CD4-positive, alpha-beta T cell (primary cell): ENCODE measurements around the gene MRPL44. TPM values are rescaled to one million over a fixed set of nuclear protein-coding genes. Genes with fewer than 3 reads are reported as not detected.

Experiments
- ATAC-seq: fragments of 200-7000 bp; cut with Tn5 transposase; one replicate; pipeline ENCODE4 v1.10.0; 2022; ENCODE audit warnings: mild to moderate bottlenecking; ENCODE audit not compliant: poor library complexity
- CTCF ChIA-PET: fragments of 350-600 bp; sonication (Branson Sonifier 250); formaldehyde crosslinking; loops from one replicate; lab custom pipeline; 2021; ENCODE audit warnings: antibody characterized with exemption, inconsistent platforms; lab: Charles Lee
- POLR2A ChIA-PET: fragments of 350-600 bp; sonication (Branson Sonifier 250); formaldehyde crosslinking; loops from one replicate; lab custom pipeline; 2021; ENCODE audit warnings: antibody characterized with exemption, inconsistent platforms; lab: Charles Lee
- DNase-seq, 14 experiments: peaks; one replicate each; pipeline ENCODE4 v3.0.0-alpha.2; 2013 to 2020; ENCODE audit warnings: mixed read lengths in 2 of 14
- H3K27ac ChIP-seq, 2 donors: one replicate each; pipeline versions ENCODE4 v1.5.1 to v1.7.0; 2013; ENCODE audit warnings: low read length in 2 of 2, low read depth in 1 of 2, mild to moderate bottlenecking in 1 of 2
- H3K27me3 ChIP-seq, 2 experiments: 1 replicate in 1 of 2; 2 replicates in 1 of 2; pipeline versions ENCODE4 v1.6.1 to v1.7.0; 2013; ENCODE audit warnings: low read length in 2 of 2, control low read depth in 1 of 2, mild to moderate bottlenecking in 1 of 2, moderate library complexity in 1 of 2; ENCODE audit not compliant: insufficient read depth in 2 of 2, control insufficient read depth in 1 of 2
- H3K36me3 ChIP-seq: one replicate; pipeline ENCODE4 v1.6.1; 2013; ENCODE audit warnings: low read length, control low read depth; ENCODE audit not compliant: insufficient read depth
- H3K4me1 ChIP-seq: one replicate; pipeline ENCODE4 v1.6.1; 2013; ENCODE audit warnings: low read length, control low read depth; ENCODE audit not compliant: insufficient read depth
- H3K4me3 ChIP-seq: one replicate; pipeline ENCODE4 v1.5.1; 2013; ENCODE audit warnings: mild to moderate bottlenecking, low read length, moderate library complexity
- H3K9me3 ChIP-seq, 2 experiments: 1 replicate in 1 of 2; 2 replicates in 1 of 2; pipeline versions ENCODE4 v1.6.1 to v1.7.0; 2013; ENCODE audit warnings: low read length in 2 of 2, mild to moderate bottlenecking in 2 of 2, control low read depth in 1 of 2, moderate library complexity in 1 of 2; ENCODE audit not compliant: control insufficient read depth in 1 of 2, insufficient read depth in 1 of 2
- H3K27ac Mint-ChIP-seq: one replicate; pipeline ENCODE4 v1.8.0; 2020; ENCODE audit warnings: mixed read lengths
- H3K27me3 Mint-ChIP-seq: one replicate; pipeline ENCODE4 v1.8.0; 2021; ENCODE audit warnings: mixed read lengths
- H3K36me3 Mint-ChIP-seq: one replicate; pipeline ENCODE4 v1.8.0; 2021; ENCODE audit warnings: low read depth, mixed read lengths
- H3K4me1 Mint-ChIP-seq: one replicate; pipeline ENCODE4 v1.8.0; 2021; ENCODE audit warnings: low read depth, mixed read lengths
- H3K4me3 Mint-ChIP-seq: one replicate; pipeline ENCODE4 v1.8.0; 2020; ENCODE audit warnings: mild to moderate bottlenecking, mixed read lengths
- H3K9me3 Mint-ChIP-seq: one replicate; pipeline ENCODE4 v1.8.0; 2020; ENCODE audit warnings: mixed read lengths
- CTCF ChIP-seq: fragments of 200-600 bp; IDR thresholded peaks from one replicate; pipeline ENCODE4 v1.8.0; 2022; ENCODE audit warnings: antibody characterized with exemption, mild to moderate bottlenecking
- intact Hi-C, 2 experiments: fragments of 100-400 bp; cut with DNase I in 1 of 2; cut with micrococcal nuclease in 1 of 2; formaldehyde crosslinking; loops; one replicate each; pipeline versions ENCODE4 v1.15.1 to v1.9.0; 2023 to 2025; cut with DNase I, micrococcal nuclease
- total RNA-seq, 174 experiments: library from RNA in 2 of 174; stranded (reverse) in 2 of 174; gene quantifications; one replicate each; pipeline ENCODE4 v1.2.3 and lab custom pipeline; 2021 to 2026

Gene MRPL44
- total RNA-seq, 2 experiments from 2014 or later: 40.0 to 40.1 TPM

- H3K4me1 Mint-ChIP-seq: peaks cover 15% of the 10 kb centered on the region
- no peak for TF ChIP-seq CTCF
- Histone ChIP-seq H3K36me3 (peaks cover 26% of the 10 kb centered on the region), H3K27ac (no peak overlapping the region), H3K27me3 (no peaks in the 10 kb centered on the region), H3K4me1 (no peaks in the 10 kb centered on the region), H3K4me3 (no peak overlapping the region), H3K9me3 (no peaks in the 10 kb centered on the region)
- ChIA-PET POLR2A (no interaction called here), CTCF (no interaction called here)
- H3K9me3 Mint-ChIP-seq: no peaks in the 10 kb centered on the region
- H3K36me3 Mint-ChIP-seq: peaks cover 34% of the 10 kb centered on the region
- DNase-seq: no peak
- H3K27ac Mint-ChIP-seq: no peak overlapping the region
- no peak for ATAC-seq
- intact Hi-C loops: no loop called here
- no peak overlapping the region for H3K4me3 Mint-ChIP-seq
- H3K27me3 Mint-ChIP-seq: no peaks in the 10 kb centered on the region
These were observed 38.6 kb upstream of the MRPL44 start for GRCh38 chr2:223918671-223919134.

- CTCF ChIA-PET: no interaction called here
- DNase-seq (no peak), ATAC-seq (no peak)
- H3K36me3 Mint-ChIP-seq: peaks cover 33% of the 10 kb centered on the region
- no peaks in the 10 kb centered on the region for H3K27me3 Mint-ChIP-seq
- H3K27me3 ChIP-seq: no peaks in the 10 kb centered on the region
- H3K27ac ChIP-seq: no peak overlapping the region
- H3K9me3 Mint-ChIP-seq: no peaks in the 10 kb centered on the region
- H3K4me1 ChIP-seq: no peaks in the 10 kb centered on the region
- H3K4me3 Mint-ChIP-seq: no peak overlapping the region
- H3K27ac Mint-ChIP-seq: no peak overlapping the region
- no peak overlapping the region for H3K4me3 ChIP-seq
- POLR2A ChIA-PET: interaction anchor here (0.8 to 1.0 kb wide), 2 partner anchors 10 to 25 kb away, joined by 3 to 4 read pairs; partner anchors contain the start of gene WDFY1
- TF ChIP-seq CTCF: no peak
- H3K36me3 ChIP-seq: peaks cover 21% of the 10 kb centered on the region
- peaks cover 15% of the 10 kb centered on the region for H3K4me1 Mint-ChIP-seq
- H3K9me3 ChIP-seq: no peaks in the 10 kb centered on the region
- intact Hi-C loops: no loop called here
These were observed 37.2 kb upstream of the MRPL44 start for GRCh38 chr2:223920109-223920508.

- ATAC-seq: no peak
- Mint-ChIP-seq H3K4me3 (no peak overlapping the region), H3K27ac (no peak overlapping the region), H3K4me1 (peaks cover 24% of the 10 kb centered on the region), H3K27me3 (no peaks in the 10 kb centered on the region), H3K36me3 (peaks cover 22% of the 10 kb centered on the region), H3K9me3 (no peaks in the 10 kb centered on the region)
- Histone ChIP-seq H3K27me3 (no peaks in the 10 kb centered on the region), H3K4me3 (no peak overlapping the region), H3K36me3 (peaks cover 13% of the 10 kb centered on the region), H3K9me3 (no peaks in the 10 kb centered on the region), H3K27ac (no peak overlapping the region), H3K4me1 (no peaks in the 10 kb centered on the region)
- ChIA-PET POLR2A (no interaction called here), CTCF (no interaction called here)
- DNase-seq: no peak
- TF ChIP-seq CTCF: no peak
- intact Hi-C loops: no loop called here
These were observed 36.1 kb upstream of the MRPL44 start for GRCh38 chr2:223921204-223921603.
